ENCODE data around the gene SYNJ1. TPM values are rescaled to one million over a fixed set of nuclear protein-coding genes. Genes with fewer than 3 reads are reported as not detected.

Gene SYNJ1
- total and polyA plus RNA-seq, 9 of the 15 experiments (the other 6 are each of a cell fraction or from before 2014, with no cell fraction given): 2.4 to 10.6 (median 5.6) TPM

GRCh38 chr21:32757804-32758203 lies 30.0 kb upstream of the SYNJ1 start:
- POLR2A ChIA-PET: interaction anchor here (0.9 to 5.2 kb wide), 3 partner anchors 11 to 29 kb away, joined by 3 to 29 read pairs (median 5); partner anchors contain the start of gene PAXBP1
- intact Hi-C loops (cut with micrococcal nuclease): no loop called here
- 88% methylated on average over 1 of the region's 1 CpG for WGBS (ENCODE audit: insufficient coverage, low coverage, missing lambda C conversion rate)
- DNase-seq (ENCODE audit: extremely low read depth in 1 of 4, low spot score in 3 of 4) (peak in 2 of 4 experiments; percentile 16 to 17), FAIRE-seq (peak; percentile 56), ATAC-seq (peak; percentile 67)
- Histone ChIP-seq H3K79me2 (ENCODE audit: control insufficient read depth, insufficient read depth, low read length) (peaks cover 31% of the 10 kb centered on the region), H3K9me1 (ENCODE audit: control insufficient read depth, insufficient read depth, low read length) (no peaks in the 10 kb centered on the region), H4K20me1 (replicated peaks; ENCODE audit: control insufficient read depth, insufficient read depth, low read length) (0 out of 2 replicates have a peak, but pooled peaks cover 6% of the 10 kb centered on the region), H3K9me3 (replicated peaks; ENCODE audit: control insufficient read depth, insufficient read depth, low read depth, low read length) (no peaks in the 10 kb centered on the region), H3K4me2 (ENCODE audit: insufficient read depth, low read length) (no peak overlapping the region), H3K4me3 (no peak overlapping the region), H3K27ac (ENCODE audit: extremely low read depth, low read depth, low read length) (peak overlapping the region; percentile 8; the same call in 1 of the 3 replicates), H2AFZ (ENCODE audit: low read depth, low read length) (no peak overlapping the region), H3K9ac (ENCODE audit: insufficient read depth in 1 of 2, low read depth in 2 of 2, low read length in 2 of 2) (no peak overlapping the region), H3K36me3 (ENCODE audit: control insufficient read depth, insufficient read depth, low read length) (peaks cover 96% of the 10 kb centered on the region), H3K4me1 (replicated peaks in 1 of 2; ENCODE audit: control insufficient read depth in 2 of 2, insufficient read depth in 2 of 2, low read length in 2 of 2) (peaks cover 0 to 5% of the 10 kb centered on the region in 2 experiments; a peak in 2 of 5 replicates), H3K27me3 (ENCODE audit: control insufficient read depth in 2 of 2, insufficient read depth in 2 of 2, low read length in 2 of 2) (no peaks in the 10 kb centered on the region)
- TF ChIP-seq ZNF766 (CRISPR knock-in tag; conservative IDR thresholded peaks at IDR 0.05): peak; percentile 61; the same call in 1 of the 2 replicates
- no peak for TF ChIP-seq ZNF124 (CRISPR knock-in tag; IDR thresholded peaks at IDR 0.05)
- CTCF ChIA-PET (ENCODE audit: low intra/inter-chr PET ratio): no interaction called here
- in situ Hi-C loops (cut with MboI): no loop called here
- no TSS peak for BruUV-seq (replicated peaks)

- Histone ChIP-seq H3K9me3 (replicated peaks; ENCODE audit: control insufficient read depth, insufficient read depth, low read depth, low read length) (no peaks in the 10 kb centered on the region), H4K20me1 (replicated peaks; ENCODE audit: control insufficient read depth, insufficient read depth, low read length) (0 out of 2 replicates have a peak, but pooled peaks cover 6% of the 10 kb centered on the region), H3K79me2 (ENCODE audit: control insufficient read depth, insufficient read depth, low read length) (peaks cover 31% of the 10 kb centered on the region), H3K4me3 (no peak overlapping the region), H3K27me3 (ENCODE audit: control insufficient read depth in 2 of 2, insufficient read depth in 2 of 2, low read length in 2 of 2) (no peaks in the 10 kb centered on the region), H3K27ac (ENCODE audit: extremely low read depth, low read depth, low read length) (no peak overlapping the region), H3K36me3 (ENCODE audit: control insufficient read depth, insufficient read depth, low read length) (peaks cover 98% of the 10 kb centered on the region), H3K4me1 (replicated peaks in 1 of 2; ENCODE audit: control insufficient read depth in 2 of 2, insufficient read depth in 2 of 2, low read length in 2 of 2) (peaks cover 0 to 5% of the 10 kb centered on the region in 2 experiments; a peak in 2 of 5 replicates), H3K9ac (ENCODE audit: insufficient read depth in 1 of 2, low read depth in 2 of 2, low read length in 2 of 2) (no peak overlapping the region), H2AFZ (ENCODE audit: low read depth, low read length) (no peak overlapping the region), H3K9me1 (ENCODE audit: control insufficient read depth, insufficient read depth, low read length) (no peaks in the 10 kb centered on the region), H3K4me2 (ENCODE audit: insufficient read depth, low read length) (no peak overlapping the region)
- CTCF ChIA-PET (ENCODE audit: low intra/inter-chr PET ratio): no interaction called here
- DNase-seq (ENCODE audit: extremely low read depth in 1 of 4, low spot score in 3 of 4) (no peak), FAIRE-seq (no peak), ATAC-seq (no peak)
- POLR2A ChIA-PET: interaction anchor here (1.1 to 5.2 kb wide), 3 partner anchors 8 to 29 kb away, joined by 4 to 29 read pairs (median 9); partner anchors contain the start of genes PAXBP1 and SYNJ1
- 100% methylated on average over 1 of the region's 1 CpG for WGBS (ENCODE audit: insufficient coverage, low coverage, missing lambda C conversion rate)
- no TSS peak for BruUV-seq (replicated peaks)
- intact Hi-C loops (cut with micrococcal nuclease) (no loop called here), in situ Hi-C loops (cut with MboI) (no loop called here)
- no peak for TF ChIP-seq YBX1 (IDR thresholded peaks at IDR 0.05)
- no peak for TF ChIP-seq NUFIP1 (IDR thresholded peaks at IDR 0.05; ENCODE audit: partially characterized antibody)
- TF ChIP-seq ZFP1 (CRISPR knock-in tag; IDR thresholded peaks at IDR 0.05): no peak
- TF ChIP-seq GABPA (tag; conservative IDR thresholded peaks at IDR 0.05; ENCODE audit: low read depth): no peak
- TF ChIP-seq SREBF2 (CRISPR knock-in tag; IDR thresholded peaks at IDR 0.05): no peak
- no peak for TF ChIP-seq ZFP30 (CRISPR knock-in tag; IDR thresholded peaks at IDR 0.05; ENCODE audit: borderline replicate concordance)
- TF ChIP-seq, protein P1, sequence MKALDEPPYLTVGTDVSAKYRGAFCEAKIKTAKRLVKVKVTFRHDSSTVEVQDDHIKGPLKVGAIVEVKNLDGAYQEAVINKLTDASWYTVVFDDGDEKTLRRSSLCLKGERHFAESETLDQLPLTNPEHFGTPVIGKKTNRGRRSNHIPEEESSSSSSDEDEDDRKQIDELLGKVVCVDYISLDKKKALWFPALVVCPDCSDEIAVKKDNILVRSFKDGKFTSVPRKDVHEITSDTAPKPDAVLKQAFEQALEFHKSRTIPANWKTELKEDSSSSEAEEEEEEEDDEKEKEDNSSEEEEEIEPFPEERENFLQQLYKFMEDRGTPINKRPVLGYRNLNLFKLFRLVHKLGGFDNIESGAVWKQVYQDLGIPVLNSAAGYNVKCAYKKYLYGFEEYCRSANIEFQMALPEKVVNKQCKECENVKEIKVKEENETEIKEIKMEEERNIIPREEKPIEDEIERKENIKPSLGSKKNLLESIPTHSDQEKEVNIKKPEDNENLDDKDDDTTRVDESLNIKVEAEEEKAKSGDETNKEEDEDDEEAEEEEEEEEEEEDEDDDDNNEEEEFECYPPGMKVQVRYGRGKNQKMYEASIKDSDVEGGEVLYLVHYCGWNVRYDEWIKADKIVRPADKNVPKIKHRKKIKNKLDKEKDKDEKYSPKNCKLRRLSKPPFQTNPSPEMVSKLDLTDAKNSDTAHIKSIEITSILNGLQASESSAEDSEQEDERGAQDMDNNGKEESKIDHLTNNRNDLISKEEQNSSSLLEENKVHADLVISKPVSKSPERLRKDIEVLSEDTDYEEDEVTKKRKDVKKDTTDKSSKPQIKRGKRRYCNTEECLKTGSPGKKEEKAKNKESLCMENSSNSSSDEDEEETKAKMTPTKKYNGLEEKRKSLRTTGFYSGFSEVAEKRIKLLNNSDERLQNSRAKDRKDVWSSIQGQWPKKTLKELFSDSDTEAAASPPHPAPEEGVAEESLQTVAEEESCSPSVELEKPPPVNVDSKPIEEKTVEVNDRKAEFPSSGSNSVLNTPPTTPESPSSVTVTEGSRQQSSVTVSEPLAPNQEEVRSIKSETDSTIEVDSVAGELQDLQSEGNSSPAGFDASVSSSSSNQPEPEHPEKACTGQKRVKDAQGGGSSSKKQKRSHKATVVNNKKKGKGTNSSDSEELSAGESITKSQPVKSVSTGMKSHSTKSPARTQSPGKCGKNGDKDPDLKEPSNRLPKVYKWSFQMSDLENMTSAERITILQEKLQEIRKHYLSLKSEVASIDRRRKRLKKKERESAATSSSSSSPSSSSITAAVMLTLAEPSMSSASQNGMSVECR (CRISPR knock-in tag; IDR thresholded peaks at IDR 0.05): no peak
- TF ChIP-seq, protein P2, sequence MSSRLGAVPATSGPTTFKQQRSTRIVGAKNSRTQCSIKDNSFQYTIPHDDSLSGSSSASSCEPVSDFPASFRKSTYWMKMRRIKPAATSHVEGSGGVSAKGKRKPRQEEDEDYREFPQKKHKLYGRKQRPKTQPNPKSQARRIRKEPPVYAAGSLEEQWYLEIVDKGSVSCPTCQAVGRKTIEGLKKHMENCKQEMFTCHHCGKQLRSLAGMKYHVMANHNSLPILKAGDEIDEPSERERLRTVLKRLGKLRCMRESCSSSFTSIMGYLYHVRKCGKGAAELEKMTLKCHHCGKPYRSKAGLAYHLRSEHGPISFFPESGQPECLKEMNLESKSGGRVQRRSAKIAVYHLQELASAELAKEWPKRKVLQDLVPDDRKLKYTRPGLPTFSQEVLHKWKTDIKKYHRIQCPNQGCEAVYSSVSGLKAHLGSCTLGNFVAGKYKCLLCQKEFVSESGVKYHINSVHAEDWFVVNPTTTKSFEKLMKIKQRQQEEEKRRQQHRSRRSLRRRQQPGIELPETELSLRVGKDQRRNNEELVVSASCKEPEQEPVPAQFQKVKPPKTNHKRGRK (tag; IDR thresholded peaks at IDR 0.05): no peak
Measured at GRCh38 chr21:32756096-32756495, 28.3 kb upstream of the SYNJ1 start.

Data from K562 (cell line).